ENCODE measurements around the gene ITIH5. TPM values are rescaled to one million over a fixed set of nuclear protein-coding genes. Genes with fewer than 3 reads are reported as not detected.

ITIH5 gene
- total RNA-seq, 2 experiments from 2014 or later = not detected

Other genes starting within 250 kb of the ITIH5 start
- gene ITIH2, start 36.4 kb upstream of the ITIH5 start, total RNA-seq = not detected
- gene KIN, start 121.0 kb upstream of the ITIH5 start, total RNA-seq = 10 to 100 TPM; 15.0 to 15.1 TPM
- 100 to 1,000 TPM; 317 to 396 TPM for gene ATP5F1C, start 121.2 kb upstream of the ITIH5 start, total RNA-seq
- gene TAF3, start 151.5 kb upstream of the ITIH5 start, total RNA-seq = 10 to 100 TPM; 12.2 to 17.7 TPM